Endodermal cell (in vitro differentiated cells): ENCODE measurements around the gene STRN3. TPM values are rescaled to one million over a fixed set of nuclear protein-coding genes. Genes with fewer than 3 reads are reported as not detected.
"Not testable (repeated sequence)": the region's sequence is repeated elsewhere in the genome, so short reads cannot be mapped to it uniquely, and the experiment has no call there.

Source experiments
- DNase-seq: peaks from one replicate; pipeline ENCODE4 v3.0.0-alpha.2; 2017
- H3K27ac ChIP-seq: 2 replicates; pipeline ENCODE4 v1.5.1; 2013; ENCODE audit warnings: mild to moderate bottlenecking, low read depth, low read length, moderate library complexity
- H3K27me3 ChIP-seq: 2 replicates; pipeline ENCODE4 v1.6.1; 2013; ENCODE audit warnings: mild to moderate bottlenecking, low read length, moderate library complexity; ENCODE audit not compliant: insufficient read depth, control insufficient read depth, poor library complexity, severe bottlenecking
- H3K36me3 ChIP-seq: 2 replicates; pipeline ENCODE4 v1.7.0; 2013; ENCODE audit warnings: mild to moderate bottlenecking, low read length, moderate library complexity; ENCODE audit not compliant: control insufficient read depth, insufficient read depth
- H3K4me1 ChIP-seq: one replicate; pipeline ENCODE4 v1.7.0; 2013; ENCODE audit warnings: low read length; ENCODE audit not compliant: control insufficient read depth, insufficient read depth
- H3K4me3 ChIP-seq: 2 replicates; pipeline ENCODE4 v1.5.1; 2013; ENCODE audit warnings: mild to moderate bottlenecking, low read length, moderate library complexity
- H3K9ac ChIP-seq: 2 replicates; pipeline ENCODE4 v1.6.1; 2013; ENCODE audit warnings: mild to moderate bottlenecking, low read length, moderate library complexity; ENCODE audit not compliant: poor library complexity, severe bottlenecking; ENCODE audit errors: extremely low read depth
- H3K9me3 ChIP-seq: 2 replicates; pipeline ENCODE4 v1.6.1; 2013; ENCODE audit warnings: mild to moderate bottlenecking, low read length, moderate library complexity; ENCODE audit not compliant: control insufficient read depth
- H3K27ac Mint-ChIP-seq: 2 replicates; pipeline ENCODE4 v1.8.0; 2020; ENCODE audit warnings: mixed read lengths
- H3K27me3 Mint-ChIP-seq: 2 replicates; pipeline ENCODE4 v1.8.0; 2021; ENCODE audit warnings: mild to moderate bottlenecking, mixed read lengths; ENCODE audit not compliant: insufficient read depth
- H3K36me3 Mint-ChIP-seq: 2 replicates; pipeline ENCODE4 v1.8.0; 2020; ENCODE audit warnings: low read depth, mixed read lengths
- H3K4me1 Mint-ChIP-seq: 2 replicates; pipeline ENCODE4 v1.8.0; 2020; ENCODE audit warnings: mixed read lengths
- H3K4me3 Mint-ChIP-seq: 2 replicates; pipeline ENCODE4 v1.8.0; 2020; ENCODE audit warnings: mild to moderate bottlenecking, moderate library complexity, mixed read lengths
- H3K9me3 Mint-ChIP-seq: 2 replicates; pipeline ENCODE4 v1.8.0; 2020; ENCODE audit warnings: mild to moderate bottlenecking, mixed read lengths
- WGBS, 2 experiments: methylation state at CpG; one replicate each; pipeline versions ENCODE4 v1.1.5 to v1.1.7; 2013; ENCODE audit warnings: missing lambda C conversion rate in 2 of 2, mixed read lengths in 1 of 2; ENCODE audit not compliant: insufficient coverage in 1 of 2, insufficient read length in 1 of 2; 5-methylcytosine and 5-hydroxymethylcytosine counted together
- total RNA-seq, 2 donors: library from RNA; stranded (reverse); fragmentation: NEBNext Ultra II Directional in 1 of 2; extraction: Animal tissue kit (Norgen Biotek cat#: 25700) in 1 of 2; gene quantifications; 2 replicates in 1 of 2; 3 replicates in 1 of 2; pipeline ENCODE4 v1.2.1, GENCODE V29; 2021
- TF ChIP-seq, protein P1 (sequence below): fragments of 200-600 bp; sonication (generic); conservative IDR thresholded peaks from 2 replicates; pipeline ENCODE4 v1.5.0; 2021; ENCODE audit warnings: antibody characterized with exemption, mild to moderate bottlenecking

The STRN3 gene
- total RNA-seq, 2 donors from 2014 or later: 56.5 to 58.9 TPM

DNA sequence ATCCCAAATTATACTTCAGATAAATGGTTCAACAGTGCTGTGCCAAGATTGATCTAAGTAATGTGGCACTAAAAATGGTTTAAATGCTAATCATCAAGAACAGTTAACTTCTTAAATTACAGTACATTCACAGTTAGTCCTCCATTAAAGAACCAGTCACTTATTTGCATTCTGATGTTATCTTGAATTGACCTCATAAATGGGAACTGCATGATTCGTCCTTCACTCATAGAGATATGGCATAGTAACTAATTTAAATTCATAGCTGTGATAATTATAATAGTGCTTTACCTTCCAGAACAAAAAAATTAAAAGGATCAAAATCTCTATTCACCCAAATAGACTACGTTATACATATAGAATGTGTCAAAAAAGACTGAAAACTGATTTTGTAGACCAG, 90.7 kb downstream of the STRN3 start:
- Histone ChIP-seq H3K9me3 (no peaks in the 10 kb centered on the region), H3K9ac (no peak overlapping the region), H3K4me1 (no peaks in the 10 kb centered on the region), H3K27me3 (no peaks in the 10 kb centered on the region), H3K27ac (no peak overlapping the region), H3K36me3 (peaks cover 82% of the 10 kb centered on the region), H3K4me3 (no peak overlapping the region)
- 91% methylated on average over 1 of the region's 2 CpGs; no CpG with 5 or more reads in 1 of the 2 experiments for WGBS, 2 experiments
- Mint-ChIP-seq H3K4me3 (no peak overlapping the region), H3K27ac (no peak overlapping the region), H3K27me3 (no peaks in the 10 kb centered on the region), H3K36me3 (peaks cover 47% of the 10 kb centered on the region), H3K4me1 (no peaks in the 10 kb centered on the region), H3K9me3 (no peaks in the 10 kb centered on the region)
- DNase-seq: no peak
- TF ChIP-seq, protein P1, sequence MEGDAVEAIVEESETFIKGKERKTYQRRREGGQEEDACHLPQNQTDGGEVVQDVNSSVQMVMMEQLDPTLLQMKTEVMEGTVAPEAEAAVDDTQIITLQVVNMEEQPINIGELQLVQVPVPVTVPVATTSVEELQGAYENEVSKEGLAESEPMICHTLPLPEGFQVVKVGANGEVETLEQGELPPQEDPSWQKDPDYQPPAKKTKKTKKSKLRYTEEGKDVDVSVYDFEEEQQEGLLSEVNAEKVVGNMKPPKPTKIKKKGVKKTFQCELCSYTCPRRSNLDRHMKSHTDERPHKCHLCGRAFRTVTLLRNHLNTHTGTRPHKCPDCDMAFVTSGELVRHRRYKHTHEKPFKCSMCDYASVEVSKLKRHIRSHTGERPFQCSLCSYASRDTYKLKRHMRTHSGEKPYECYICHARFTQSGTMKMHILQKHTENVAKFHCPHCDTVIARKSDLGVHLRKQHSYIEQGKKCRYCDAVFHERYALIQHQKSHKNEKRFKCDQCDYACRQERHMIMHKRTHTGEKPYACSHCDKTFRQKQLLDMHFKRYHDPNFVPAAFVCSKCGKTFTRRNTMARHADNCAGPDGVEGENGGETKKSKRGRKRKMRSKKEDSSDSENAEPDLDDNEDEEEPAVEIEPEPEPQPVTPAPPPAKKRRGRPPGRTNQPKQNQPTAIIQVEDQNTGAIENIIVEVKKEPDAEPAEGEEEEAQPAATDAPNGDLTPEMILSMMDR: no peak

DNA sequence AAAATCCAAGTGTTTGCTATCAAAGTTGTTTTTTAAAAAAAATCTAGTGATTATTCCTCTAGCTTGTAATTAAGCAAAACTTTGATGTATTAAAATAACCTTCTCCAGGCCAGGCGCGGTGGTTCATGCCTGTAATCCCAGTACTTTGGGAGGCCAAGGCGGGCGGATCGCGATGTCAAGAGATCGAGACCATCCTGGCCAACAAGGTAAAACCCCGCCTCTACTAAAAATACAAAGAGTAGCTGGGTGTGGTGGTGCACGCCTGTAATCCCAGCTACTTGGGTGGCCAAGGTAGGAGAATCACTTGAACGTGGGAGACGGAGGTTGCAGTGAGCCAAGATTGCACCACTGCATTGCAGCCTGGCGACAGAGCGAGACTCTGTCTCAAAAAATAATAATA, 92.2 kb downstream of the STRN3 start:
- not testable (repeated sequence) for H3K27me3 Mint-ChIP-seq, H3K9me3 ChIP-seq

DNA sequence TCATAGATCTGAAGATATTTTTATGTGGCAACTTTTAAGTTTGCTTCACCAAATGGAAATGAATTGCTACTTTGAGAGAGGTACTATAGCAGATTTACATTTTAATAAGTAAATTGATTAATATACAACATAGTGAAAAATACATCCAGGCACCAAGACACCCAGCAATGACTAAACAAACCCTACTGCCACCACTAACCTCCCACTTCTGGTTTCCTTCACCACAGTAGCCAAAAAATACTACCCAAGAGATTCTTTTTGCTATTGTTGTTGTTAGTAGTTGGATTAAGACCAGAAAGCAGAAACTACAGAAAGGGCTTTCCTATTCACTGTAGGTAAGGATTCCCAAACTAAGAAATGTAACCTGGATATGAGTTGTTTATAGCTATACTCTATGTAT, 97.7 kb downstream of the STRN3 start:
- Mint-ChIP-seq H3K27ac (no peak overlapping the region), H3K4me3 (no peak overlapping the region), H3K36me3 (peaks cover 11% of the 10 kb centered on the region), H3K9me3 (no peaks in the 10 kb centered on the region), H3K4me1 (no peaks in the 10 kb centered on the region), H3K27me3 (no peaks in the 10 kb centered on the region)
- Histone ChIP-seq H3K27me3 (no peaks in the 10 kb centered on the region), H3K36me3 (peaks cover 54% of the 10 kb centered on the region), H3K9ac (no peak overlapping the region), H3K4me1 (no peaks in the 10 kb centered on the region), H3K9me3 (no peaks in the 10 kb centered on the region), H3K4me3 (no peak overlapping the region), H3K27ac (no peak overlapping the region)
- DNase-seq: no peak
- TF ChIP-seq, protein P1: no peak

More for the DNA sequence above, 92.2 kb downstream of the STRN3 start:
- not testable (repeated sequence) for H3K4me1 Mint-ChIP-seq, DNase-seq, H3K9ac ChIP-seq, H3K4me3 Mint-ChIP-seq, H3K27me3 ChIP-seq, H3K27ac ChIP-seq, H3K27ac Mint-ChIP-seq, H3K4me1 ChIP-seq, H3K9me3 Mint-ChIP-seq, H3K4me3 ChIP-seq
- H3K36me3 ChIP-seq: peaks cover 78% of the 10 kb centered on the region
- peaks cover 39% of the 10 kb centered on the region for H3K36me3 Mint-ChIP-seq
- WGBS, 2 experiments: 98 to 100% methylated on average over 1 to 11 of the region's 13 CpGs

DNA sequence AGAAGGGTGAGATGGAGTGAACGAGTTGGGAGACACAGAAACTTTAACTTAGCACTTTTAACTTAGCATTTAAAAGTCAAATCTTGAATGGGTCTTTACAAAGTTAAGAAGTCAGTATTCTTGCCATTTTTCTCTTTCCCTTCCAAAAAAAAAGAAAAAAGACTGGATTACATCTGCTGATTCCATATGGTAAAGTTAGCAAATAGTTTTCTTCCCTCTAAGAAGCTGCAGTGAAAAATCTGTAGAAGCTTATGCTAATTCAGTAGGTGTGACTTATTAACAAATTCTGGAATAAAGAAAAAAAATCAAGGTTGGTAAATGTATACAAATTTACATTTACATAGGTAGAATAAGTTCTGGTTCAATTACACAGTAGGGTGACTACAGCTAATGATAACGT, 100.9 kb downstream of the STRN3 start:
- Histone ChIP-seq H3K9ac (no peak overlapping the region), H3K9me3 (no peaks in the 10 kb centered on the region), H3K27me3 (no peaks in the 10 kb centered on the region), H3K4me3 (no peak overlapping the region), H3K4me1 (no peaks in the 10 kb centered on the region), H3K27ac (no peak overlapping the region), H3K36me3 (peaks cover 52% of the 10 kb centered on the region)
- DNase-seq: no peak
- Mint-ChIP-seq H3K9me3 (no peaks in the 10 kb centered on the region), H3K27me3 (no peaks in the 10 kb centered on the region), H3K4me3 (no peak overlapping the region), H3K27ac (no peak overlapping the region), H3K4me1 (peaks cover 3% of the 10 kb centered on the region), H3K36me3 (peaks cover 11% of the 10 kb centered on the region)
- 100% methylated on average over 1 of the region's 2 CpGs; no CpG with 5 or more reads in 1 of the 2 experiments for WGBS, 2 experiments
- TF ChIP-seq, protein P1: no peak
